PFSK-1 (cell line): ENCODE measurements around the gene FANCC.

Experiments
- POLR2AphosphoS5 ChIP-seq: IDR thresholded peaks from 2 replicates; pipeline ENCODE4 v1.6.1; 2012; ENCODE audit warnings: low read depth, mild to moderate bottlenecking, control low read depth, low read length, moderate library complexity
- SIN3A ChIP-seq: IDR thresholded peaks from 2 replicates; pipeline ENCODE4 v1.6.1; 2012; ENCODE audit warnings: mild to moderate bottlenecking, low read length, moderate library complexity, borderline replicate concordance; ENCODE audit not compliant: insufficient read depth
- TAF1 ChIP-seq: IDR thresholded peaks from 2 replicates; pipeline ENCODE4 v1.6.1; 2012; ENCODE audit warnings: low read length, control low read depth, borderline replicate concordance; ENCODE audit not compliant: insufficient read depth
- TF ChIP-seq, protein P1 (sequence below), 2 experiments: IDR thresholded peaks; 2 replicates each; pipeline versions ENCODE4 v1.6.1 to v1.8.0; 2011 to 2012; ENCODE audit warnings: low read depth in 2 of 2, low read length in 2 of 2, control low read depth in 1 of 2, inconsistent platforms in 1 of 2, mild to moderate bottlenecking in 1 of 2, moderate library complexity in 1 of 2; ENCODE audit not compliant: insufficient read depth in 1 of 2

GRCh38 chr9:95167998-95168397 is 149.5 kb downstream of the FANCC start:
- TF ChIP-seq POLR2AphosphoS5 = no peak
- no peak for TF ChIP-seq TAF1
- TF ChIP-seq, protein P1, sequence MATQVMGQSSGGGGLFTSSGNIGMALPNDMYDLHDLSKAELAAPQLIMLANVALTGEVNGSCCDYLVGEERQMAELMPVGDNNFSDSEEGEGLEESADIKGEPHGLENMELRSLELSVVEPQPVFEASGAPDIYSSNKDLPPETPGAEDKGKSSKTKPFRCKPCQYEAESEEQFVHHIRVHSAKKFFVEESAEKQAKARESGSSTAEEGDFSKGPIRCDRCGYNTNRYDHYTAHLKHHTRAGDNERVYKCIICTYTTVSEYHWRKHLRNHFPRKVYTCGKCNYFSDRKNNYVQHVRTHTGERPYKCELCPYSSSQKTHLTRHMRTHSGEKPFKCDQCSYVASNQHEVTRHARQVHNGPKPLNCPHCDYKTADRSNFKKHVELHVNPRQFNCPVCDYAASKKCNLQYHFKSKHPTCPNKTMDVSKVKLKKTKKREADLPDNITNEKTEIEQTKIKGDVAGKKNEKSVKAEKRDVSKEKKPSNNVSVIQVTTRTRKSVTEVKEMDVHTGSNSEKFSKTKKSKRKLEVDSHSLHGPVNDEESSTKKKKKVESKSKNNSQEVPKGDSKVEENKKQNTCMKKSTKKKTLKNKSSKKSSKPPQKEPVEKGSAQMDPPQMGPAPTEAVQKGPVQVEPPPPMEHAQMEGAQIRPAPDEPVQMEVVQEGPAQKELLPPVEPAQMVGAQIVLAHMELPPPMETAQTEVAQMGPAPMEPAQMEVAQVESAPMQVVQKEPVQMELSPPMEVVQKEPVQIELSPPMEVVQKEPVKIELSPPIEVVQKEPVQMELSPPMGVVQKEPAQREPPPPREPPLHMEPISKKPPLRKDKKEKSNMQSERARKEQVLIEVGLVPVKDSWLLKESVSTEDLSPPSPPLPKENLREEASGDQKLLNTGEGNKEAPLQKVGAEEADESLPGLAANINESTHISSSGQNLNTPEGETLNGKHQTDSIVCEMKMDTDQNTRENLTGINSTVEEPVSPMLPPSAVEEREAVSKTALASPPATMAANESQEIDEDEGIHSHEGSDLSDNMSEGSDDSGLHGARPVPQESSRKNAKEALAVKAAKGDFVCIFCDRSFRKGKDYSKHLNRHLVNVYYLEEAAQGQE (IDR thresholded peaks at IDR 0.05; ENCODE audit: insufficient read depth in 1 of 2, low read depth in 2 of 2, low read length in 2 of 2) = no peak
- TF ChIP-seq SIN3A = no peak
